Endothelial cell of umbilical vein (primary cell): ENCODE results near the gene DGKK. TPM values are rescaled to one million over a fixed set of nuclear protein-coding genes. Genes with fewer than 3 reads are reported as not detected.

ENCODE experiments used
- BruUV-seq: library from RNA; stranded (reverse); fragments of 400-500 nt; replicated peaks from 2 replicates; lab custom pipeline; 2021; lab: Mats Ljungman, UMichigan
- CTCF ChIA-PET: fragments of 300-600, 350-600 bp; sonication (Branson Sonifier 250); formaldehyde crosslinking; loops from one replicate; lab custom pipeline; 2021; ENCODE audit warnings: antibody characterized with exemption, inconsistent platforms; lab: Charles Lee
- POLR2A ChIA-PET: fragments of 300-600, 350-600 bp; sonication (Branson Sonifier 250); formaldehyde crosslinking; loops from one replicate; lab custom pipeline; 2021; ENCODE audit warnings: antibody characterized with exemption, inconsistent platforms; lab: Charles Lee
- DNase-seq: peaks from one replicate; pipeline ENCODE4 v3.0.0-alpha.2; 2011; ENCODE audit warnings: low read depth, low spot score
- FAIRE-seq: peaks from 2 replicates; lab custom pipeline; 2011; peaks lifted over from hg19 to GRCh38; lab: Jason Lieb, UNC
- H2AFZ ChIP-seq: 2 replicates; pipeline ENCODE4 v1.6.0; 2012; ENCODE audit warnings: low read depth, low read length, control low read depth, inconsistent platforms
- H3K27ac ChIP-seq: 2 replicates; pipeline ENCODE4 v1.5.1; 2011; ENCODE audit warnings: low read depth, mild to moderate bottlenecking, control low read depth, low read length, moderate library complexity; ENCODE audit not compliant: insufficient read depth
- H3K27me3 ChIP-seq, 2 experiments: 2 replicates each; pipeline versions ENCODE4 v1.6.0 to v1.6.1; 2011; ENCODE audit warnings: low read length in 2 of 2, mixed read lengths in 1 of 2; ENCODE audit not compliant: control insufficient read depth in 2 of 2, insufficient read depth in 2 of 2
- H3K36me3 ChIP-seq, 2 experiments: 2 replicates in 1 of 2; 3 replicates in 1 of 2; pipeline ENCODE4 v1.5.1; 2011; ENCODE audit warnings: low read length in 2 of 2, mild to moderate bottlenecking in 1 of 2, moderate library complexity in 1 of 2; ENCODE audit not compliant: control insufficient read depth in 2 of 2, insufficient read depth in 2 of 2; ENCODE audit errors: extremely low read depth in 1 of 2
- H3K4me1 ChIP-seq: 3 replicates; pipeline ENCODE4 v1.5.1; 2011; ENCODE audit warnings: mild to moderate bottlenecking, low read length; ENCODE audit not compliant: control insufficient read depth, insufficient read depth; ENCODE audit errors: extremely low read depth
- H3K4me2 ChIP-seq: 2 replicates; pipeline ENCODE4 v1.6.1; 2011; ENCODE audit warnings: low read length, control low read depth, mixed read lengths; ENCODE audit not compliant: insufficient read depth
- H3K4me3 ChIP-seq, 3 experiments: fragments of 200-600 bp in 1 of 3; sonication (generic), shearing (Covaris generic) in 1 of 3; replicated peaks in 1 of 3; 2 replicates each; pipeline ENCODE4 v1.5.1; 2011 to 2016; ENCODE audit warnings: control low read depth in 3 of 3, low read length in 3 of 3, mild to moderate bottlenecking in 2 of 3, inconsistent platforms in 1 of 3, low read depth in 1 of 3, moderate library complexity in 1 of 3; ENCODE audit not compliant: insufficient read depth in 1 of 3
- H3K79me2 ChIP-seq: 2 replicates; pipeline ENCODE4 v1.6.0; 2012; ENCODE audit warnings: low read length, inconsistent platforms; ENCODE audit not compliant: control insufficient read depth, insufficient read depth
- H3K9ac ChIP-seq: replicated peaks from 2 replicates; pipeline ENCODE3; 2011; ENCODE audit warnings: low read length, control low read depth; ENCODE audit not compliant: insufficient read depth; ENCODE audit errors: extremely low read depth
- H3K9me1 ChIP-seq: replicated peaks from 3 replicates; pipeline ENCODE4 v1.6.0; 2011; ENCODE audit warnings: mild to moderate bottlenecking, low read length; ENCODE audit not compliant: control insufficient read depth, insufficient read depth; ENCODE audit errors: extremely low read depth
- H3K9me3 ChIP-seq: replicated peaks from 2 replicates; pipeline ENCODE4 v1.5.1; 2012; ENCODE audit warnings: low read length, inconsistent platforms; ENCODE audit not compliant: control insufficient read depth, insufficient read depth
- H4K20me1 ChIP-seq: replicated peaks from 2 replicates; pipeline ENCODE3; 2011; ENCODE audit warnings: mild to moderate bottlenecking, low read length; ENCODE audit not compliant: control insufficient read depth, insufficient read depth; ENCODE audit errors: extremely low read depth
- CTCF ChIP-seq, 2 donors: IDR thresholded peaks; 1 replicate in 1 of 2; 2 replicates in 1 of 2; pipeline ENCODE4 v1.5.1; 2011; ENCODE audit warnings: low read length in 2 of 2, mild to moderate bottlenecking in 2 of 2, moderate library complexity in 2 of 2, control low read depth in 1 of 2, inconsistent platforms in 1 of 2, low read depth in 1 of 2; ENCODE audit not compliant: insufficient read depth in 1 of 2; ENCODE audit errors: extremely low read depth in 1 of 2
- EZH2 ChIP-seq: IDR thresholded peaks from 2 replicates; pipeline ENCODE4 v1.6.1; 2012; ENCODE audit warnings: borderline replicate concordance, low read depth, mild to moderate bottlenecking, moderate library complexity, low read length, inconsistent platforms; ENCODE audit not compliant: severe bottlenecking
- FOS ChIP-seq: IDR thresholded peaks from 2 replicates; pipeline ENCODE4 v1.6.1; 2011; ENCODE audit warnings: mild to moderate bottlenecking, low read length, moderate library complexity, borderline replicate concordance; ENCODE audit not compliant: insufficient read depth
- GATA2 ChIP-seq: IDR thresholded peaks from 2 replicates; pipeline ENCODE4 v1.7.0; 2011; ENCODE audit warnings: low read depth, mild to moderate bottlenecking, moderate library complexity, mixed read lengths, low read length; ENCODE audit not compliant: insufficient read length, insufficient read depth
- JUN ChIP-seq: IDR thresholded peaks from 2 replicates; pipeline ENCODE4 v1.6.1; 2011; ENCODE audit warnings: borderline replicate concordance, low read depth; ENCODE audit not compliant: insufficient read length, insufficient read depth
- MAX ChIP-seq: IDR thresholded peaks from 2 replicates; pipeline ENCODE4 v1.6.1; 2011; ENCODE audit not compliant: insufficient read depth, insufficient read length
- MYC ChIP-seq: IDR thresholded peaks from one replicate; pipeline ENCODE4 v1.6.1; 2011; ENCODE audit warnings: mild to moderate bottlenecking, low read depth, low read length
- POLR2A ChIP-seq: IDR thresholded peaks from 2 replicates; pipeline ENCODE4 v1.6.1; 2012; ENCODE audit warnings: low read depth, mild to moderate bottlenecking, control low read depth, low read length
- POLR2AphosphoS5 ChIP-seq: IDR thresholded peaks from 2 replicates; pipeline ENCODE4 v1.6.1; 2012; ENCODE audit warnings: low read depth, mild to moderate bottlenecking, control low read depth, low read length, moderate library complexity; ENCODE audit not compliant: insufficient read depth
- dilution Hi-C: fragments of 300-500 bp; cut with MboI; formaldehyde crosslinking; loops from one replicate; pipeline ENCODE4 v1.15.0; 2019; ENCODE audit warnings: low sequenced_read_pairs; ENCODE audit not compliant: extremely low pct_ligation_motif_present
- intact Hi-C: fragments of 100-400 bp; cut with micrococcal nuclease; formaldehyde crosslinking; loops from one replicate; pipeline ENCODE4 v1.10.0; 2022
- polyA plus RNA-seq, 4 experiments: library from polyadenylated mRNA; depleted of rRNA in 3 of 4; stranded (reverse) in 3 of 4; unstranded in 1 of 4; fragments of >200 nt; gene quantifications; 2 replicates each; pipeline versions ENCODE4 v1.2.1 to v1.2.3, GENCODE V29; 2011 to 2012; ENCODE audit warnings: missing spikeins in 1 of 4
- total RNA-seq: library from RNA; stranded (reverse); gene quantifications from 2 replicates; pipeline ENCODE4 v1.2.3, GENCODE V29; 2021

DGKK gene
- total and polyA plus RNA-seq, 2 donors (not counting 3 experiments of a cell fraction or from before 2014, with no cell fraction given) = not detected

- Histone ChIP-seq H3K4me1 (no peaks in the 10 kb centered on the region), H3K27ac (no peak overlapping the region), H3K27me3 (no peaks in the 10 kb centered on the region), H3K9me1 (no peaks in the 10 kb centered on the region), H3K4me3 (no peak overlapping the region), H3K4me2 (no peak overlapping the region), H2AFZ (no peak overlapping the region), H4K20me1 (no peaks in the 10 kb centered on the region), H3K36me3 (no peaks in the 10 kb centered on the region), H3K9ac (no peak overlapping the region), H3K79me2 (no peaks in the 10 kb centered on the region), H3K9me3 (no peaks in the 10 kb centered on the region)
- CTCF ChIA-PET = no interaction called here
- dilution Hi-C loops = no loop called here
- TF ChIP-seq CTCF (IDR thresholded peaks at IDR 0.05; ENCODE audit: extremely low read depth in 1 of 2, insufficient read depth in 1 of 2, low read depth in 1 of 2, low read length in 2 of 2) (no peak), JUN (no peak), EZH2 (no peak), POLR2A (no peak), FOS (no peak), MAX (no peak), POLR2AphosphoS5 (no peak), MYC (no peak), GATA2 (no peak)
- FAIRE-seq (no peak), DNase-seq (no peak)
- no TSS peak for BruUV-seq
- intact Hi-C loops = no loop called here
- POLR2A ChIA-PET = no interaction called here
Observed at GRCh38 chrX:50430917-50431575, 39.6 kb downstream of the DGKK start.
